ENCODE data around the gene HAPLN3.

DNA sequence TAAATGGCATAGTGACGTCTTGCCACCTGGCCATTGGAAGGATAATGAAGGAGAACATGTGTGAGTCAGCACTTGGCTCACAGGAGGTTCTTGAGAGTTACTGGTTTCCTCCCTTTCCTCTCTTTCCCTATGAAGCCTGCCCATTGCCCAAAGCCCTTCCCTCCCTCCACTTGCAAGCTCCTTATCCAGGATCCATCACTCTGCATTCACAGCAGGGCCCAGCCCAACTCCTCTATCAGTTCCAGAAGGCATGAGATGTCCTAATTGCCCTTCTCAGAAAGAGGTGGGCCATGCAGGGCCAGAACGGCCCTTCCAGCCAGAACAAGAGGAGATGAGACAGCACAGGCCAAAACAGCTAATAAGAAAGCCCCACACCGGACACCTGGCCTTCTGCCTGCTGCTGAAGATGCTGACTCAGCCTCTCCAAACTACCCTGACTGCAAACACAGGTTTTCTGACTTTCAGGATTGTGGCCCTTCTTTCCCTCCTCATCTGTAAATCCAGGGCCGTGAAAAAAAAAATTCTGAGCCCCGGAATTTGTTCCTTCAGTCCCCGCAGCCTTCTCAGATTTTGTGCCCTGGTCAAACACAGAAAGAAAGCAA lies 29.7 kb downstream of the HAPLN3 start:
- TF ChIP-seq, protein P1, sequence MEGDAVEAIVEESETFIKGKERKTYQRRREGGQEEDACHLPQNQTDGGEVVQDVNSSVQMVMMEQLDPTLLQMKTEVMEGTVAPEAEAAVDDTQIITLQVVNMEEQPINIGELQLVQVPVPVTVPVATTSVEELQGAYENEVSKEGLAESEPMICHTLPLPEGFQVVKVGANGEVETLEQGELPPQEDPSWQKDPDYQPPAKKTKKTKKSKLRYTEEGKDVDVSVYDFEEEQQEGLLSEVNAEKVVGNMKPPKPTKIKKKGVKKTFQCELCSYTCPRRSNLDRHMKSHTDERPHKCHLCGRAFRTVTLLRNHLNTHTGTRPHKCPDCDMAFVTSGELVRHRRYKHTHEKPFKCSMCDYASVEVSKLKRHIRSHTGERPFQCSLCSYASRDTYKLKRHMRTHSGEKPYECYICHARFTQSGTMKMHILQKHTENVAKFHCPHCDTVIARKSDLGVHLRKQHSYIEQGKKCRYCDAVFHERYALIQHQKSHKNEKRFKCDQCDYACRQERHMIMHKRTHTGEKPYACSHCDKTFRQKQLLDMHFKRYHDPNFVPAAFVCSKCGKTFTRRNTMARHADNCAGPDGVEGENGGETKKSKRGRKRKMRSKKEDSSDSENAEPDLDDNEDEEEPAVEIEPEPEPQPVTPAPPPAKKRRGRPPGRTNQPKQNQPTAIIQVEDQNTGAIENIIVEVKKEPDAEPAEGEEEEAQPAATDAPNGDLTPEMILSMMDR (IDR thresholded peaks at IDR 0.05), result no peak
- no peak for TF ChIP-seq POLR2A (IDR thresholded peaks at IDR 0.05)

Measured in vagina (tissue), 2 donors.